Measurements from ENCODE around the gene ARHGAP10. TPM values are rescaled to one million over a fixed set of nuclear protein-coding genes. Genes with fewer than 3 reads are reported as not detected.

ARHGAP10 gene
- total and polyA plus RNA-seq, 12 donors: 33.9 to 71.1 (median 60.7) TPM

DNA sequence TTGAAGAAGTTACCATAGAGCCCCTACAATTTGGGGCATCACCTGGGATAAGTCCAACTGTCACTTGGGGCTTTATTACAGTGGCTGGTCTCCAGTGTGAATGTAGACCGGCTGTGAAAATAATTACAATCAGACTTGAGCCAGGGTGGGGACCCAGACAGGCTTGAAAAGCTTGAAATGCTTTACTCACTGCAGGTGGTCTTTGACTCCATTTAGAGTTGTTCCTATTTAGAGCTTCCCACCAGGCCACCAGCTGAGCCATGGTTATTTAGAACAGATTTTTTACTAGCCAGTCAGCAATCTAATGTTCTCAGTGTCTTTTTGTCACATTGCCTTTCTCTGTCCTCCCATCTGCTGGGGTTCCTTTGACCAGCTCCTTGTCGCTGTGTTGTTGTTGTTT lies 5.7 kb downstream of the ARHGAP10 start:
- no peak overlapping the region for H3K4me3 ChIP-seq
- 72 to 74% methylated on average over 2 of the region's 2 CpGs for WGBS, 2 donors
- H3K9me3 ChIP-seq: no peaks in the 10 kb centered on the region
- H3K4me1 ChIP-seq: peaks cover 0 to 90% (median 54%) of the 10 kb centered on the region in 9 donors
- peak overlapping the region in 3 of 10 donors; percentile 19 to 92 (median 92) for H3K27ac ChIP-seq
- TF ChIP-seq, protein P1, sequence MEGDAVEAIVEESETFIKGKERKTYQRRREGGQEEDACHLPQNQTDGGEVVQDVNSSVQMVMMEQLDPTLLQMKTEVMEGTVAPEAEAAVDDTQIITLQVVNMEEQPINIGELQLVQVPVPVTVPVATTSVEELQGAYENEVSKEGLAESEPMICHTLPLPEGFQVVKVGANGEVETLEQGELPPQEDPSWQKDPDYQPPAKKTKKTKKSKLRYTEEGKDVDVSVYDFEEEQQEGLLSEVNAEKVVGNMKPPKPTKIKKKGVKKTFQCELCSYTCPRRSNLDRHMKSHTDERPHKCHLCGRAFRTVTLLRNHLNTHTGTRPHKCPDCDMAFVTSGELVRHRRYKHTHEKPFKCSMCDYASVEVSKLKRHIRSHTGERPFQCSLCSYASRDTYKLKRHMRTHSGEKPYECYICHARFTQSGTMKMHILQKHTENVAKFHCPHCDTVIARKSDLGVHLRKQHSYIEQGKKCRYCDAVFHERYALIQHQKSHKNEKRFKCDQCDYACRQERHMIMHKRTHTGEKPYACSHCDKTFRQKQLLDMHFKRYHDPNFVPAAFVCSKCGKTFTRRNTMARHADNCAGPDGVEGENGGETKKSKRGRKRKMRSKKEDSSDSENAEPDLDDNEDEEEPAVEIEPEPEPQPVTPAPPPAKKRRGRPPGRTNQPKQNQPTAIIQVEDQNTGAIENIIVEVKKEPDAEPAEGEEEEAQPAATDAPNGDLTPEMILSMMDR (IDR thresholded peaks at IDR 0.05): no peak
- DNase-seq (no peak), ATAC-seq (no peak)
- no peaks in the 10 kb centered on the region for H3K36me3 ChIP-seq
- intact Hi-C loops (cut with DNase I): loop anchor here in 3 of 10 donors (10.0 kb wide), 2 partner anchors 47 to 97 kb away; no protein-coding TSS in a partner anchor
- H3K27me3 ChIP-seq: peaks cover 0 to 5% (median 0%) of the 10 kb centered on the region in 7 donors

DNA sequence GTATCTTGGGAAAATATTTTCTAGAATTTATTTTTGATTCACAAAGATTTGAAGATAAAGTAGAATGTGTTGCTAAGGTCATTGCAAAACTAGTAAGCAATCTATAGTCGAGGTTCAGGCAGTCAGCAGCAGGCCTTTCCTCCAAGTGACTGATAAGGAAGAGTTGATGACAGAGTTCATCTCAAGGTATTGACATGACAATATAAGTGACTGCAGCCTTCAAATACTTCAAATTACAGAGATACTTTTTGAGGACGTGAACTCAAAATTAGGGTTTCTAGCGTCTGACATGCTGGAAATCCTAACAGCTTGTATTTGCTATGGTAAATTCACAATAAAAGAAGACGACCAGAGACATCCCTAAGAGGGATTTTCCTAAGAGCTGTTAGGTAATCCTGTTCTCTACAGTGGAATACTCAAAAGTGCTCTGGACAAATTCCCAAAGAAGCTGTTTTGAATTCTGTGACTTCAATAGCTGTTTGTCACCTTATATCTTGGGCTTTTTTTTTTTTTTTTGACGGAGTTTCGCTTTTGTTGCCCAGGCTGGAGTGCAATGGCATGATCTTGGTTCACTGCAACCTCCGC lies 7.4 kb downstream of the ARHGAP10 start:
- TF ChIP-seq, protein P1 (IDR thresholded peaks at IDR 0.05): no peak
- intact Hi-C loops (cut with DNase I): loop anchor here in 3 of 10 donors (10.0 kb wide), 2 partner anchors 45 to 95 kb away; no protein-coding TSS in a partner anchor
- Histone ChIP-seq H3K36me3 (no peaks in the 10 kb centered on the region), H3K4me1 (peaks cover 0 to 93% (median 54%) of the 10 kb centered on the region in 9 donors), H3K27me3 (peaks cover 0 to 5% (median 0%) of the 10 kb centered on the region in 7 donors), H3K4me3 (no peak overlapping the region), H3K9me3 (no peaks in the 10 kb centered on the region), H3K27ac (peak overlapping the region in 7 of 10 donors; percentile 10 to 92 (median 30))
- ATAC-seq (no peak), DNase-seq (no peak)
- WGBS, 2 donors: 48 to 61% methylated on average over 7 of the region's 7 CpGs

DNA sequence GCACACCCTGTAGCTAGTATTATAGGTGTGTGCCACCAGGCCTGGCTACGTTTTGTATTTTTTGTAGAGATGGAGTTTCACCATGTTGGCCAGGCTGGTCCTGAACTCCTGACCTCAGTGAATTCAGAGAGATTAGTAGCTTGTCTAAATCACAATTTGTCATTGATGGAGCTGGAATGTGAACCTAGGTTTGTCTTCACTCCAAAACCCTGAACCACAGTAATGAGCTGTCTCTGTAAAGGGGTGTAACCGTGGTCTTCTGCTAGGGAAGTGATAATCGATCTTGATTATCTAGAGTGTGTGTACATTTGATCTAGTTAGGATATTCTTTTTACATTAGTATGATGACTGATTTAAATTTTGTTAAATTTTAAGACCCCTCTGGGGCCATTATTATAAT lies 8.3 kb downstream of the ARHGAP10 start:
- Histone ChIP-seq H3K4me1 (peaks cover 0 to 87% (median 46%) of the 10 kb centered on the region in 9 donors), H3K27ac (peak overlapping the region in 6 of 10 donors; percentile 13 to 92 (median 30)), H3K27me3 (no peaks in the 10 kb centered on the region), H3K4me3 (no peak overlapping the region), H3K9me3 (no peaks in the 10 kb centered on the region), H3K36me3 (no peaks in the 10 kb centered on the region)
- TF ChIP-seq, protein P1 (IDR thresholded peaks at IDR 0.05): no peak
- intact Hi-C loops (cut with DNase I): loop anchor here in 1 of 10 donors (2.0 kb wide), 1 partner anchor 41 kb away; no protein-coding TSS in a partner anchor
- ATAC-seq (no peak), DNase-seq (no peak)
- WGBS, 2 donors: 84 to 91% methylated on average over 3 of the region's 3 CpGs

DNA sequence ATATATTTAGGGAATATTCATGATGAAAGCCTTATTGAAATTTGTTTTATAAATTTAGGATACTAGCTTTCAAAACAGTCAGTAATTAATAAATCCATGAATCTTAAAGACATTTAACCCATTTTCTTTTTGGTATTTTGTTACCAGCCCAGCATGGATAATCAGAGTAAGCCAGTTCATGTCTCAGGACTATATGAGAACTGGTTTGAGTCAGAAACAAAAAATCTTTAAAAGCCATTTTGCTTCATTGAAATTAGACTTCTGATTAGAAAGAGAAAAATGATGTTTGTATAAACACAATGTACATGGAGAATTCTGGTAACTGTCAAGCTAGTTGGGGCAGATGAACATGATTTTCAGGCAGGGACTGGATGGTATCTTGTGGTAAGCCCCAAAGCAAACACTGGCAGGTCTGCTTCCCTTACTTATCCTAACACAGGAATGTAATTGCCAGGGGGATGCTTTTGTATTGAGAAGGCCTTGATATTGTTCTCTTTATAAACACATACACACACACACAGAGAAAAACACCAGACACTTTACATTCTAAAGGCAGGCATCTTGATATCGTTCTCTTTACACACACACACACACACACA lies 9.4 kb downstream of the ARHGAP10 start:
- Histone ChIP-seq H3K4me1 (peaks cover 0 to 78% (median 39%) of the 10 kb centered on the region in 9 donors), H3K9me3 (no peaks in the 10 kb centered on the region), H3K36me3 (no peaks in the 10 kb centered on the region), H3K27ac (no peak overlapping the region), H3K4me3 (no peak overlapping the region), H3K27me3 (no peaks in the 10 kb centered on the region)
- ATAC-seq: no peak
- TF ChIP-seq, protein P1 (IDR thresholded peaks at IDR 0.05): no peak
- intact Hi-C loops (cut with DNase I): loop anchor here in 1 of 10 donors (2.0 kb wide), 1 partner anchor 40 kb away; no protein-coding TSS in a partner anchor
- DNase-seq: no peak
- WGBS, 2 donors: 41 to 67% methylated on average over 1 of the region's 1 CpG
